C4-2B (cell line): ENCODE results near the gene FAM222A.

Experiments
- H3K27ac ChIP-seq: fragments of 450-650 bp; 2 replicates; pipeline ENCODE4 v1.5.1; 2017
- CTCF ChIP-seq: fragments of 450-650 bp; conservative IDR thresholded peaks from 2 replicates; pipeline ENCODE4 v1.5.1; 2017; ENCODE audit warnings: mild to moderate bottlenecking
- ZFX ChIP-seq: fragments of 450-650 bp; IDR thresholded peaks from 2 replicates; pipeline ENCODE4 v1.6.1; 2017

The FAM222A gene

GRCh38 chr12:109719123-109720022, 5.7 kb downstream of the FAM222A start:
- TF ChIP-seq CTCF (no peak), ZFX (no peak)

GRCh38 chr12:109720152-109720856, 6.7 kb downstream of the FAM222A start:
- no peak overlapping the region; the same call in 1 of the 2 replicates for H3K27ac ChIP-seq
- TF ChIP-seq CTCF (no peak), ZFX (no peak)

More at GRCh38 chr12:109719123-109720022, 5.7 kb downstream of the FAM222A start:
- H3K27ac ChIP-seq: no peak overlapping the region

DNA sequence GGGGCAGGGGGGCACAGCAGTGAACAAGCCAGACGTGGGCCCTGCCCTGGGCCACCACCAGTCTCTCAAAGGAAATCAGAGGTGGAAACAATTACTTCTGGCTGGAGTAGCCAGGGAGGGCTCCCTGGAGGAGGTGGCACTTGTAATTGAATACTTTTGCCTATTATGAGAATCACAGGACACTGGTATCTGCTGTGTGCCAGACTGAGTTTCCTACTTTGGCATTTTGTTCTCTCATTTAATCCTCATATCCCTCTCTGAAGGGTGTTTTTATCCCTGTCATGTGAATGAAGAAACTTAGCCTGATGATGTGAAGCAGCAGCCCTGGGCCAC, 7.2 kb downstream of the FAM222A start:
- TF ChIP-seq ZFX (no peak), CTCF (no peak)
- H3K27ac ChIP-seq: no peak overlapping the region; the same call in 1 of the 2 replicates

GRCh38 chr12:109721276-109721675, 7.7 kb downstream of the FAM222A start:
- TF ChIP-seq ZFX (no peak), CTCF (no peak)
- H3K27ac ChIP-seq: no peak overlapping the region; the same call in 1 of the 2 replicates

GRCh38 chr12:109722022-109722720, 8.5 kb downstream of the FAM222A start:
- H3K27ac ChIP-seq: peak overlapping the region; percentile 46
- TF ChIP-seq ZFX: no peak
- no peak for TF ChIP-seq CTCF

DNA sequence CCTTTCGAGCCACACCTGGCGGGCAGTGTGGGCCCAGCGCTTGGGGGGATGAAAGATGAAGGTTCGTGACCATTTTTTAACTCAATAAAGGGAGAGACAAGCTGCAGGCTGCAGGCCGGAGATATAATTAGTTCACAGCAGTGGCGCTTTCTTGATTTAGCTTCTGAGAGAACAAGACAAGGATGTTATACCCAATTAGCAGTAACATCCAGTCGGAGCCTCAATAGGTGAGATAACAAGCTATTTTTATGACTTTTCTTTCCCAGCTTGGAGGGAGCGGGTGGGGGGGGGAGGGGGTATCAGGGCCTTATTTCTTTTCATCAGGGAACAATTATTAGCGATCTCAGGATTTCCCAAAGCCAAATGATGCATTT, 9.1 kb downstream of the FAM222A start:
- TF ChIP-seq ZFX (no peak), CTCF (no peak)
- peak overlapping the region; percentile 46 for H3K27ac ChIP-seq
